IMR-90 (cell line): Measurements from ENCODE around the gene STEAP4. TPM values are rescaled to one million over a fixed set of nuclear protein-coding genes. Genes with fewer than 3 reads are reported as not detected.

Experiments
- ATAC-seq: fragments of 200-7000 bp; cut with Tn5 transposase; 2 replicates; pipeline ENCODE4 v1.9.1; 2020; ENCODE audit warnings: low read depth, mild to moderate bottlenecking, moderate library complexity
- BruUV-seq: library from RNA; stranded (reverse); fragments of 400-500 nt; replicated peaks from 2 replicates; lab custom pipeline; 2021; lab: Mats Ljungman, UMichigan
- CTCF ChIA-PET: fragments of 300-600 bp; formaldehyde crosslinking; extraction: SDS; loops from one replicate; lab custom pipeline; 2021; ENCODE audit warnings: antibody characterized with exemption; lab: Yijun Ruan, JAX
- POLR2A ChIA-PET: fragments of 300-600 bp; sonication (Branson Sonifier 250); formaldehyde crosslinking; loops from one replicate; lab custom pipeline; 2022; ENCODE audit warnings: antibody characterized with exemption; ENCODE audit not compliant: unreplicated experiment; lab: Charles Lee
- DNase-seq: peaks from one replicate; pipeline ENCODE4 v3.0.0; 2013
- H2AFZ ChIP-seq: replicated peaks from 2 replicates; pipeline ENCODE3; 2013; ENCODE audit warnings: low read length, mild to moderate bottlenecking; ENCODE audit not compliant: poor library complexity
- H2AK5ac ChIP-seq: 2 replicates; pipeline ENCODE4 v1.6.1; 2013; ENCODE audit warnings: low read depth, low read length, inconsistent platforms
- H2AK9ac ChIP-seq: replicated peaks from 2 replicates; pipeline ENCODE3; 2013; ENCODE audit warnings: mild to moderate bottlenecking, low read depth, low read length, moderate library complexity; ENCODE audit not compliant: poor library complexity
- H2BK120ac ChIP-seq: 2 replicates; pipeline ENCODE4 v1.6.1; 2013; ENCODE audit warnings: low read depth, low read length, inconsistent platforms
- H2BK15ac ChIP-seq: 3 replicates; pipeline ENCODE4 v1.6.1; 2013; ENCODE audit warnings: low read depth, low read length, inconsistent platforms
- H2BK20ac ChIP-seq: 2 replicates; pipeline ENCODE4 v1.6.1; 2013; ENCODE audit warnings: low read depth, mild to moderate bottlenecking, inconsistent platforms, low read length, moderate library complexity
- H2BK5ac ChIP-seq: 2 replicates; pipeline ENCODE4 v1.6.1; 2013; ENCODE audit warnings: mild to moderate bottlenecking, low read depth, low read length, inconsistent platforms; ENCODE audit not compliant: poor library complexity, severe bottlenecking
- H3K14ac ChIP-seq: replicated peaks from 2 replicates; pipeline ENCODE4 v1.6.1; 2013; ENCODE audit warnings: low read depth, low read length, inconsistent platforms
- H3K18ac ChIP-seq: 2 replicates; pipeline ENCODE4 v1.6.1; 2013; ENCODE audit warnings: low read depth, low read length, control low read depth
- H3K23ac ChIP-seq: 2 replicates; pipeline ENCODE4 v1.6.1; 2013; ENCODE audit warnings: low read depth, low read length, inconsistent platforms
- H3K27ac ChIP-seq: 2 replicates; pipeline ENCODE4 v1.5.1; 2013; ENCODE audit warnings: mild to moderate bottlenecking, control low read depth, low read length; ENCODE audit not compliant: insufficient read depth
- H3K27me3 ChIP-seq: 2 replicates; pipeline ENCODE4 v1.6.1; 2013; ENCODE audit warnings: low read length; ENCODE audit not compliant: control insufficient read depth, insufficient read depth
- H3K36me3 ChIP-seq: 2 replicates; pipeline ENCODE4 v1.6.1; 2013; ENCODE audit warnings: low read length, mixed read lengths; ENCODE audit not compliant: control insufficient read depth, insufficient read depth
- H3K4ac ChIP-seq: 2 replicates; pipeline ENCODE4 v1.6.1; 2013; ENCODE audit warnings: low read depth, low read length, inconsistent platforms
- H3K4me1 ChIP-seq: 2 replicates; pipeline ENCODE4 v1.6.1; 2013; ENCODE audit warnings: low read length, mixed read lengths; ENCODE audit not compliant: control insufficient read depth, insufficient read depth
- H3K4me2 ChIP-seq: 2 replicates; pipeline ENCODE4 v1.6.1; 2013; ENCODE audit warnings: low read depth, mild to moderate bottlenecking, control low read depth, low read length, moderate library complexity
- H3K4me3 ChIP-seq: 2 replicates; pipeline ENCODE4 v1.5.1; 2013; ENCODE audit warnings: low read depth, mild to moderate bottlenecking, control low read depth, low read length, moderate library complexity; ENCODE audit not compliant: insufficient read depth
- H3K56ac ChIP-seq: 2 replicates; pipeline ENCODE4 v1.6.1; 2013; ENCODE audit warnings: low read length, inconsistent platforms; ENCODE audit not compliant: insufficient read depth; ENCODE audit errors: extremely low read depth
- H3K79me1 ChIP-seq, 2 experiments: 2 replicates each; pipeline ENCODE4 v1.6.1; 2013; ENCODE audit warnings: low read length in 2 of 2, inconsistent platforms in 1 of 2, low read depth in 1 of 2
- H3K9ac ChIP-seq: 2 replicates; pipeline ENCODE4 v1.6.1; 2013; ENCODE audit warnings: low read depth, low read length, control low read depth
- H3K9me1 ChIP-seq: 2 replicates; pipeline ENCODE4 v1.6.1; 2013; ENCODE audit warnings: low read length, inconsistent platforms; ENCODE audit not compliant: insufficient read depth
- H3K9me3 ChIP-seq: 2 replicates; pipeline ENCODE4 v1.6.1; 2013; ENCODE audit warnings: low read length; ENCODE audit not compliant: control insufficient read depth, insufficient read depth
- H4K20me1 ChIP-seq: 2 replicates; pipeline ENCODE4 v1.6.1; 2013; ENCODE audit warnings: low read length, inconsistent platforms; ENCODE audit not compliant: insufficient read depth
- H4K5ac ChIP-seq: 2 replicates; pipeline ENCODE4 v1.6.1; 2013; ENCODE audit warnings: mild to moderate bottlenecking, low read depth, low read length, control low read depth
- H4K8ac ChIP-seq, 2 experiments: 2 replicates each; pipeline ENCODE4 v1.6.1; 2013; ENCODE audit warnings: low read depth in 2 of 2, low read length in 2 of 2, control low read depth in 1 of 2, inconsistent platforms in 1 of 2
- H4K91ac ChIP-seq: 2 replicates; pipeline ENCODE4 v1.6.1; 2013; ENCODE audit warnings: low read depth, low read length, inconsistent platforms; ENCODE audit not compliant: insufficient read depth
- BHLHE40 ChIP-seq: fragments of 150-350 bp; IDR thresholded peaks from 2 replicates; pipeline ENCODE4 v1.6.1; 2016; ENCODE audit warnings: mild to moderate bottlenecking, low read depth, low read length
- CEBPB ChIP-seq: IDR thresholded peaks from 2 replicates; pipeline ENCODE4 v1.6.1; 2012; ENCODE audit warnings: low read depth, low read length, improper control_type of control experiment
- CHD1 ChIP-seq: IDR thresholded peaks from 2 replicates; pipeline ENCODE4 v1.6.1; 2012; ENCODE audit warnings: low read depth, low read length, improper control_type of control experiment
- CTCF ChIP-seq: conservative IDR thresholded peaks from 2 replicates; pipeline ENCODE4 v1.5.1; 2012; ENCODE audit warnings: mild to moderate bottlenecking, low read depth, low read length, improper control_type of control experiment
- ELK1 ChIP-seq: fragments of 150-350 bp; IDR thresholded peaks from 2 replicates; pipeline ENCODE4 v1.6.1; 2016; ENCODE audit warnings: low read depth, mild to moderate bottlenecking, low read length, moderate library complexity, borderline replicate concordance
- FOS ChIP-seq: fragments of 150-350 bp; IDR thresholded peaks from 2 replicates; pipeline ENCODE4 v1.6.1; 2016; ENCODE audit warnings: low read depth, low read length
- MAFK ChIP-seq: IDR thresholded peaks from 2 replicates; pipeline ENCODE4 v1.6.1; 2012; ENCODE audit warnings: low read depth, low read length, improper control_type of control experiment
- MAZ ChIP-seq: IDR thresholded peaks from 2 replicates; pipeline ENCODE4 v1.6.1; 2012; ENCODE audit warnings: low read depth, mild to moderate bottlenecking, low read length, improper control_type of control experiment, moderate library complexity, borderline replicate concordance
- MXI1 ChIP-seq: IDR thresholded peaks from 2 replicates; pipeline ENCODE4 v1.6.1; 2012; ENCODE audit warnings: low read depth, mild to moderate bottlenecking, low read length, moderate library complexity, borderline replicate concordance
- NFE2L2 ChIP-seq: fragments of 150-350 bp; IDR thresholded peaks from 2 replicates; pipeline ENCODE4 v1.6.1; 2016; ENCODE audit warnings: low read depth, mild to moderate bottlenecking, low read length
- POLR2A ChIP-seq: IDR thresholded peaks from 2 replicates; pipeline ENCODE4 v1.6.1; 2012; ENCODE audit warnings: mild to moderate bottlenecking, low read depth, low read length
- RAD21 ChIP-seq: IDR thresholded peaks from 2 replicates; pipeline ENCODE4 v1.6.1; 2012; ENCODE audit warnings: low read length, improper control_type of control experiment
- RCOR1 ChIP-seq: IDR thresholded peaks from 2 replicates; pipeline ENCODE4 v1.6.1; 2012; ENCODE audit warnings: mild to moderate bottlenecking, low read length, improper control_type of control experiment; ENCODE audit not compliant: insufficient replicate concordance
- RFX5 ChIP-seq: IDR thresholded peaks from 2 replicates; pipeline ENCODE4 v1.8.0; 2012; ENCODE audit warnings: low read depth, mild to moderate bottlenecking, low read length, moderate library complexity
- SMC3 ChIP-seq: fragments of 150-350 bp; IDR thresholded peaks from 2 replicates; pipeline ENCODE4 v1.6.1; 2016; ENCODE audit warnings: low read depth, mild to moderate bottlenecking, antibody characterized with exemption, low read length, moderate library complexity
- USF2 ChIP-seq: fragments of 150-350 bp; IDR thresholded peaks from 2 replicates; pipeline ENCODE4 v1.6.1; 2017; ENCODE audit warnings: mild to moderate bottlenecking, antibody characterized with exemption, low read length, low read depth
- WGBS, 2 experiments: methylation state at CpG; one replicate each; pipeline versions ENCODE4 v1.1.5 to v1.1.7; 2013; ENCODE audit warnings: missing lambda C conversion rate in 2 of 2; ENCODE audit not compliant: insufficient read length in 1 of 2; ENCODE audit errors: extremely low coverage in 2 of 2; 5-methylcytosine and 5-hydroxymethylcytosine counted together
- dilution Hi-C: fragments of 300-500 bp; cut with HindIII; formaldehyde crosslinking; loops from one replicate; pipeline ENCODE4 v1.14.3; 2018; ENCODE audit warnings: low sequenced_read_pairs; ENCODE audit not compliant: unreplicated experiment
- in situ Hi-C: fragments of 300-500 bp; cut with MboI; formaldehyde crosslinking; loops from 3 replicates; pipeline ENCODE4 v1.14.3; 2019; ENCODE audit warnings: low sequenced_read_pairs, inconsistent platforms, mixed read lengths
- intact Hi-C: fragments of 100-400 bp; cut with micrococcal nuclease; formaldehyde crosslinking; loops from 2 replicates; pipeline ENCODE4 v1.10.0; 2022
- polyA plus RNA-seq, 3 experiments: library from polyadenylated mRNA; depleted of rRNA; stranded (reverse); fragments of >200 nt; gene quantifications; 2 replicates each; pipeline ENCODE4 v1.2.3, GENCODE V29; 2012; ENCODE audit warnings: low replicate concordance in 1 of 3
- total RNA-seq: library from RNA; depleted of rRNA; stranded (reverse); fragments of >200 nt; gene quantifications from 2 replicates; pipeline ENCODE4 v1.2.3, GENCODE V29; 2012

Gene STEAP4
- total and polyA plus RNA-seq, 2 of the 4 experiments (the other 2 are of a cell fraction), result not detected

GRCh38 chr7:88316456-88316855 is 9.8 kb upstream of the STEAP4 start:
- no TSS peak for BruUV-seq
- H4K8ac ChIP-seq, result no peak overlapping the region
- in situ Hi-C loops, result no loop called here
- H4K20me1 ChIP-seq, result no peaks in the 10 kb centered on the region
- ATAC-seq, result no peak
- H3K79me1 ChIP-seq, result no peaks in the 10 kb centered on the region
- no peaks in the 10 kb centered on the region for H3K9me3 ChIP-seq
- H3K14ac ChIP-seq, result no peak overlapping the region
- H3K4me2 ChIP-seq, result no peak overlapping the region
- TF ChIP-seq POLR2A (no peak), CEBPB (no peak), MXI1 (no peak), MAZ (no peak), USF2 (no peak), FOS (no peak), CTCF (no peak), RFX5 (no peak), BHLHE40 (no peak), SMC3 (no peak), ELK1 (no peak), RCOR1 (no peak), NFE2L2 (no peak), RAD21 (no peak), MAFK (no peak), CHD1 (no peak)
- H2BK5ac ChIP-seq, result no peak overlapping the region
- H3K23ac ChIP-seq, result no peak overlapping the region
- no peak overlapping the region for H3K4ac ChIP-seq
- dilution Hi-C loops, result no loop called here
- no peak overlapping the region for H3K18ac ChIP-seq
- H4K91ac ChIP-seq, result no peak overlapping the region
- DNase-seq, result no peak
- no peaks in the 10 kb centered on the region for H3K36me3 ChIP-seq
- no peak overlapping the region for H2BK120ac ChIP-seq
- ChIA-PET POLR2A (no interaction called here), CTCF (no interaction called here)
- no peak overlapping the region for H2AK5ac ChIP-seq
- H2AK9ac ChIP-seq, result no peak overlapping the region
- H3K4me3 ChIP-seq, result no peak overlapping the region
- H3K27ac ChIP-seq, result no peak overlapping the region
- no peaks in the 10 kb centered on the region for H3K9me1 ChIP-seq
- 86% methylated on average over 1 of the region's 1 CpG; no CpG with 5 or more reads in 1 of the 2 experiments for WGBS, 2 experiments
- H4K5ac ChIP-seq, result no peak overlapping the region
- H2BK20ac ChIP-seq, result no peak overlapping the region
- intact Hi-C loops, result no loop called here
- H3K27me3 ChIP-seq, result no peaks in the 10 kb centered on the region
- no peak overlapping the region for H3K56ac ChIP-seq
- H2BK15ac ChIP-seq, result no peak overlapping the region
- no peak overlapping the region for H3K9ac ChIP-seq
- no peak overlapping the region for H2AFZ ChIP-seq
- no peaks in the 10 kb centered on the region for H3K4me1 ChIP-seq
